ENCODE measurements around the gene C12orf43.

Gene C12orf43

GRCh38 chr12:120998435-120998834, 17.9 kb downstream of the C12orf43 start:
- no peak for DNase-seq

GRCh38 chr12:120997448-120997847, 18.8 kb downstream of the C12orf43 start:
- no peak for DNase-seq

DNA sequence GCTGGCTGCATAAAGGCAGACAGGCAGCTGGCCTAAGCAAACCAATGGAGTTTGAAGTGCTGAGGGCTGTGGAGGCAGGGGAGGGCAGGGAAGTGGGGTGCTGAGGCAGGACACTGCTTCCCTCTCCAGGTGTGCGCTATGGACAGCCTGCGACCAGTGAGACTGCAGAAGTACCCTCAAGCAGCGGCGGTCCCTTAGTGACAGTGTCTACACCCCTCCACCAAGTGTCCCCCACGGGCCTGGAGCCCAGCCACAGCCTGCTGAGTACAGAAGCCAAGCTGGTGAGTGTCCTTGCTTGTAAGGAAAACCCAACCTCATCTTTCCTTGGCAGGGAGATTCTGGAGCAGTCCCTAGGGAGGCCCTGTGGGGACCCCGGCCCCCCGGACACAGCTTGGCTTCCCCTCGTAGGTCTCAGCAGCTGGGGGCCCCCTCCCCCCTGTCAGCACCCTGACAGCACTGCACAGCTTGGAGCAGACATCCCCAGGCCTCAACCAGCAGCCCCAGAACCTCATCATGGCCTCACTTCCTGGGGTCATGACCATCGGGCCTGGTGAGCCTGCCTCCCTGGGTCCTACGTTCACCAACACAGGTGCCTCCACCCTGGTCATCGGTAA, 20.0 kb downstream of the C12orf43 start:
- DNase-seq = no peak

DNA sequence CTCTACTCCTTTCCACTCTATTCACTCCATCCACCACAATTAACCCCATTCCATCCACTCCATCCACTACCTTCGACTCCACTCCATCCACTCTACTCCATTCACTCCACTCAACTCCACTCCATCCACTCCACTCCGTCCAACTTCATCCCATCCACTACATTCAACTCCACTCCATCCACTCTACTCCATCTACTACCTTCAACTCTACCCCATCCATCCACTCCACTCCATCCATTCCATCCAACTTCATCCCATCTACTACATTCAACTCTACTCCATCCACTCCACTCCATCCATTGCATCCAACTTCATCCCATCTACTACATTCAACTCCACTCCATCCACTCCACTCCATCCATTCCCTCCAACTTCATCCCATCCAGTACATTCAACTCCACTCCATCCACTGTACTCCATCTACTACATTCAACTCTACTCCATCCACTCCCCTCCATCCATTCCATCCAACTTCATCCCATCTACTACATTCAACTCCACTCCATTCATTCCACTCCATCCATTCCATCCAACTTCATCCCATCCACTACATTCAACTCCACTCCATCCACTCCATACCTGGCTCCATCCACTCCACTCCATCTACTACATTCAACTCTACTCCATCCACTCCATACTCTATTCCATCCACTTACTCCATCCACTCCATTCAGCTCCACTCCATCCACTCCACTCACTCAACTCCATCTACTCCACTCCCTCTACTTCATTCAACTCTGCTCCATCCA, 21.5 kb downstream of the C12orf43 start:
- no peak for DNase-seq

GRCh38 chr12:120994059-120994458, 22.2 kb downstream of the C12orf43 start:
- no peak for DNase-seq

DNA sequence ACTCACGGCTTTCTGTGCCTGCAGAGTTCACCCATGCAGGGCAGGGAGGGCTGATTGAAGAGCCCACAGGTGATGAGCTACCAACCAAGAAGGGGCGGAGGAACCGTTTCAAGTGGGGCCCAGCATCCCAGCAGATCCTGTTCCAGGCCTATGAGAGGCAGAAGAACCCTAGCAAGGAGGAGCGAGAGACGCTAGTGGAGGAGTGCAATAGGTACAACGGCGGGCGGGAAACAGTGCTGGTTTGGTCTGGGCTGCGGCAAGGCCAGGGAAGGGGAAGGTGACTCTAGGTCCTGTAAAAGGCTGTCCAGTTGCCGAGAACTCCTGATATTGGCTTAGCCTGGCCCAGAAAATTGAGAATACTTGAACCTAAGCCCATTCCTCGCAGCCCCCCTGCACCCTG, 22.8 kb downstream of the C12orf43 start:
- no peak for DNase-seq

DNA sequence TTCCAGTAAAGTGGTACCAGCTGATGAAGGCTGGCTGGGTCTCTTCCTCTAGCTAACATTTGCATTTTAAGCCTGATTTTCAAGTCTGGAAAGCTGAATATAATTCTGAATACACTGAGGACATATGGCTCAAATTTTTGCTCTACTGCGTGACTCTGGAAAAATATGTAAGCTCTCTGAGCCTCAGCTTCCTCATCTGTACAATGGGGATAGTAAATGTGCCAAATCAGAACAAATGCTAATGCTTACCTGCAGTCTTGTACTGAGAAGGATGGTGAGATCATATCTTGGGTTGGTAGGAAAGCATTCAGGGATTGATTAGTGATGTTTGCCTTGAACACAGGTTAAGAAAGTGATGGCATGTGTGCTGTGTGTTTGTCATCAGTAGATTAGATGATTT, 23.3 kb downstream of the C12orf43 start:
- DNase-seq = no peak

GRCh38 chr12:120991965-120992364, 24.3 kb downstream of the C12orf43 start:
- DNase-seq = no peak

DNA sequence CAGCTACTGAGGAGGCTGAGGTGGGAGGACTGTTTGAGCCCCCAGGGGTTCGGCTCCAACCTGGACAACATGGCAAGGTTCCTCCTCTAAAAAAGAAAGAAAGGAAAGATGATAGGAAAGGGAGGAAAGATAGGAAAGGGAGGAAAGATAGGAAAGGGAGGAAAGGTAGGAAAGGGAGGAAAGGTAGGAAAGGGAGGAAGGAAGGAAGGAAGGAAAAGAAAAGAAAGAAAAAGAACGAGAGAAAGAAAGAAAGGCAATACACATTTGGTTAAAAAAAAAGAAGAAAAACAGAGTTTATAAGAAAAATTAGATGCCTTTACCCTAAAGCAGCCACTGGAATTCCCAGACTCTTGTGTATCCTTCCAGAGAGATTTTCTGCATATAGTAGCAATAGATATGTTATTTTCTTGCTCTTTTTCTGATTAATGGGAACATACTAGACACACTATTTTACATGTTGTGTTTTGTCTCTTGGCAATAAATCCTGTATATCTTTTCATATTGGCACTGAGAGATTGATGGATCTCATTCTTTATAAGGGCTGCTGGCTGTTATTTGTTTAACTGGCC, 25.7 kb downstream of the C12orf43 start:
- no peak for DNase-seq

DNA sequence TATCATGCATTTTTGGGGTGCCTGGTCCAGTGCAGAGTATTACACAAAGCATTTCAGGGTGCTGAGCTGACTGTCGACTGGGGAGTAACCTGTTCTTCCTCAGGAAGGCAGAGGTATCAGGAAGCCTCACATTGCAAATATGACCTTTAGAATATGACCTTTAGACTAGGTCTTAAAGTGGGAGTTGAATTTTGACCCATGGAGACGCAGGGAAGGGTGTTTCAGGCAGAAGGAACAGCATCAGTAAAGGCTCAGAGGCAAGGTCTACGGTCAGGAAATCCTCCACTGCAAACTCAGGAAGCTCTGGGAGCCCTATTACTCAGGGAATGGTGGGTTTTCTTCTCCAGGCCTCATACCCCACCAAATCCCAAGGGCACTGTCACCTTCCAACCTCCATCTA, 26.6 kb downstream of the C12orf43 start:
- no peak for DNase-seq

DNA sequence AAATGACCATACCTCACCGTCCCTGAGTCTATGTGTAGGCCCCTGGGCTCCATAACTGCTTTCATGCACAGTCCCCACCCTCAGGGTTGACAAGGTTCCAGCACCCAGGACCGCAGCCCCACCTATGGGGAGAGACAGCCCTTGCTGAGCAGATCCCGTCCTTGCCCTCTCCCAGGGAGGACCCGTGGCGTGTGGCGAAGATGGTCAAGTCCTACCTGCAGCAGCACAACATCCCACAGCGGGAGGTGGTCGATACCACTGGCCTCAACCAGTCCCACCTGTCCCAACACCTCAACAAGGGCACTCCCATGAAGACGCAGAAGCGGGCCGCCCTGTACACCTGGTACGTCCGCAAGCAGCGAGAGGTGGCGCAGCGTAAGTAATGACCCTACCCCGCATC, 27.6 kb downstream of the C12orf43 start:
- DNase-seq = no peak

GRCh38 chr12:120988234-120988633, 28.1 kb downstream of the C12orf43 start:
- no peak for DNase-seq

DNA sequence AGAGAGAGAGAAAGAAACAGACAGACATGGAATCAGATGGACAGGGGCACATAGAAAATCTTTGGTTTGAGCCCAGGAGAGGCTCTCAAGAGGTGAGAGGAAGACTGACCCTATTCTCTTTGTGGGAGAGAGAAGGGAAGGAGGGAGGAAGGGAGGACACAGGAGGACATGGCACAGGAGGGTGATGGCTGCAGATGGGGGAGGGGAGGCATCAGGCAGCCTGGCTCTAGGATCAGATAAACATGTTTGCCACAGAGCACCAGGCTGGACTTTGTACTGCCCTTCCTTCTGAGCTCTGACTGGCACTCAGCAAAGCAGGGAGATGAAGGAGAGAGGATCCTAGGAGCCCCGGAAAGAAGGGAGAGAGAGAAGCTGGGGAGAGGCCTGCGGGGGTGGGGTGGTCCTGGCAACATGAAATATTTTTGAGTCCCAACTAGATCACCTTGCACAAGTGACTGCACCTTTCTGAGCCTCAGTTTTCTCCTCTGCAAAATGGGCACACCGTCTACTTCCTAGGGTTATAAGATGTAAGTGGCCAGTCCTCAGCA, 31.9 kb downstream of the C12orf43 start:
- no peak for DNase-seq

DNA sequence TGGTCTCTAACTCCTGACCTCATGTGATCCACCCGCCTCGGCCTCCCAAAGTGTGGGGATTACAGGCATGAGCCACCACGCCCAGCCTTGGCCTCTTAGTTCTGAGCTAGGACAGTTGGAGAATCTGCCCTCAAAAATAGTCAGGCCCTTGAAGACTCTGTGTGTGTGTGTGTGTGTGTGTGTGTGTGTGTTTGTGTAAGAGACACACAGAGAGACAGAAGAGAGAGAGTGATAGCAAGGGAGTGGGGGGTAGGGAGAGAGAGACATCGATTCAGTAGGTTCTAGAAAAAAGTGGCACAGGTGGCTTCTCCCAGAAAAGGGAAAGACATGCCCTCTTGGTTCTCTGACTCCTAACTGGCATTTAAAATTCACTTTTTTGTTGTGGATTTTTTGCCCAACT, 32.5 kb downstream of the C12orf43 start:
- DNase-seq = no peak

DNA sequence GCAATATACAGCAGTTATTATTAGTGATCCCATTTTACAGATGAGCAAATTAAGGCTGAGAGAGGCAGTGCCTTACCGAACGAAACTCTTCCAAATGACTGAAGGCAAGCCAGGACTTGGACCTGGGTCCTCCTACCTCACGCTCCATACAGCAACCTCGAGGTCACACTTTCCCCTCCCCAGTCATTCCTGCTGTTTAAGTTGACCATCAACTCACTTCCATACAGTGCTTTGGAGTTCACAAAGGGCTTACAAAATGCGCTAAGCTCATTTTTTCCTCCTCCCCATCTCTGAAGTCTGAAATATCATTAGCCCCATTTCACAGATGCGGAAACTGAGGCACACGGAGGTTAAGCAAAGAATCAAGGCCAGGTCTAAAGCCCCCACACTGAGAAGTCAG, 33.6 kb downstream of the C12orf43 start:
- no peak for DNase-seq

- DNase-seq = no peak
Observed at GRCh38 chr12:120981407-120981941, 34.8 kb downstream of the C12orf43 start.

- DNase-seq = no peak
Observed at GRCh38 chr12:120980800-120981368, 35.4 kb downstream of the C12orf43 start.

GRCh38 chr12:120979862-120980696, 36.2 kb downstream of the C12orf43 start:
- no peak for DNase-seq

- DNase-seq = no peak
Observed at GRCh38 chr12:120979220-120979861, 36.9 kb downstream of the C12orf43 start.

DNA sequence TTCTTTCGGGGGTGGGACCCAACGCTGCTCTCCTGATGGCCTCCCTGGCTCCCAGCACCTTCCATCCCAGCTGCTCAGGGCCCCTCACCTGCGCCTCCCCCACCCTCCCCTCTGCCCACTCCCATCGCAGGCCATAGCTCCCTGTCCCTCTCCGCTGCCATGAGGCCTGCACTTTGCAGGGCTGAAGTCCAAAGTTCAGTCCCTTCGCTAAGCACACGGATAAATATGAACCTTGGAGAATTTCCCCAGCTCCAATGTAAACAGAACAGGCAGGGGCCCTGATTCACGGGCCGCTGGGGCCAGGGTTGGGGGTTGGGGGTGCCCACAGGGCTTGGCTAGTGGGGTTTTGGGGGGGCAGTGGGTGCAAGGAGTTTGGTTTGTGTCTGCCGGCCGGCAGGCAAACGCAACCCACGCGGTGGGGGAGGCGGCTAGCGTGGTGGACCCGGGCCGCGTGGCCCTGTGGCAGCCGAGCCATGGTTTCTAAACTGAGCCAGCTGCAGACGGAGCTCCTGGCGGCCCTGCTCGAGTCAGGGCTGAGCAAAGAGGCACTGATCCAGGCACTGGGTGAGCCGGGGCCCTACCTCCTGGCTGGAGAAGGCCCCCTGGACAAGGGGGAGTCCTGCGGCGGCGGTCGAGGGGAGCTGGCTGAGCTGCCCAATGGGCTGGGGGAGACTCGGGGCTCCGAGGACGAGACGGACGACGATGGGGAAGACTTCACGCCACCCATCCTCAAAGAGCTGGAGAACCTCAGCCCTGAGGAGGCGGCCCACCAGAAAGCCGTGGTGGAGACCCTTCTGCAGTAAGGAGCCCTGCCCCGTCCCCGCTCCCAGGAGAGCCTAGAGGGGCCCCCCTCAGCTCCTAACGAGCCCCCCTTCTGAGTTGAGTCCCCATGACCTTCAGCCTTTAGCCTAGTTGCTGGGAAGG, 37.7 kb downstream of the C12orf43 start, which contains the start of gene HNF1A:
TSS of gene HNF1A (plus strand) at position 248 of the 924 bp plus-strand sequence. CDS start at position 474, 226 bp downstream.
- no peak for DNase-seq
